ENCODE data around the gene ADAMTS17.

ADAMTS17 gene

DNA sequence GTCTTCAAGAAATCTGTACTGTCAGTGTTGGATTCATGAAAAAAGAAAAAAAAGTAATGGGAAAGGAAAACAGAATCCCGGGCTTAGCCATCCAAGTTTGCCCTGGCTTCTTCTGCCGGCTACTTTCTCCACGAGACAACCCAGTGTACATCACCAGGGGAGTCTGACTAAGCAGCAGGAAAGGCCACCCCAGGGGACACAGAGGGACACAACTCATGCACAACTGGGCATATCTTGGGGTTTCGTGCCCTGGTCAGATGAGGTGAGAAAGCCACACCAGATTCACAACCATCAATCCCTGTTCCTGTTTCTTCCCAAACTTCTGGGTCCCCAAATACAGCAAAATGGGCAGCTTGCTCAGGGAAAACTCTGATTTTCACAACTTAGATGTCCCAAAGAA, 33.2 kb downstream of the ADAMTS17 start:
- no peak for DNase-seq

DNA sequence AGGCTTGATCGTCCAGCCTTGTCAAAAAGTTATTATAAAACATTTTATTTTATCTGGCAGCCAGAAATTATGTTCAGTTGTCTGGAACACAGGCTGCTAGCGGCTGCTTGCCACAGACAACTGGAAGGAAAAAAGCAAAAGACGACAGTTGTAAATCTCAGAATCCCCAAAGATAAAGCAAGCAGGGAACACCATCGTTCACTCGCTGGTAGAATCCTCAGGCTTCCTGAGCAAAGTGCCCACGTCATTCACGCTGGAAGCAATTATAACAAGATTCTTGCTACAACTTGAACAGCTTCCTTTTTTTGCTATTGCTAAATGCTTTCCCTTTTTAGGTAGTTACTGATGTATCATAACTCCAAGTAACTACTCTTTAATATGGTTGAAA, 33.6 kb downstream of the ADAMTS17 start:
- DNase-seq = no peak

DNA sequence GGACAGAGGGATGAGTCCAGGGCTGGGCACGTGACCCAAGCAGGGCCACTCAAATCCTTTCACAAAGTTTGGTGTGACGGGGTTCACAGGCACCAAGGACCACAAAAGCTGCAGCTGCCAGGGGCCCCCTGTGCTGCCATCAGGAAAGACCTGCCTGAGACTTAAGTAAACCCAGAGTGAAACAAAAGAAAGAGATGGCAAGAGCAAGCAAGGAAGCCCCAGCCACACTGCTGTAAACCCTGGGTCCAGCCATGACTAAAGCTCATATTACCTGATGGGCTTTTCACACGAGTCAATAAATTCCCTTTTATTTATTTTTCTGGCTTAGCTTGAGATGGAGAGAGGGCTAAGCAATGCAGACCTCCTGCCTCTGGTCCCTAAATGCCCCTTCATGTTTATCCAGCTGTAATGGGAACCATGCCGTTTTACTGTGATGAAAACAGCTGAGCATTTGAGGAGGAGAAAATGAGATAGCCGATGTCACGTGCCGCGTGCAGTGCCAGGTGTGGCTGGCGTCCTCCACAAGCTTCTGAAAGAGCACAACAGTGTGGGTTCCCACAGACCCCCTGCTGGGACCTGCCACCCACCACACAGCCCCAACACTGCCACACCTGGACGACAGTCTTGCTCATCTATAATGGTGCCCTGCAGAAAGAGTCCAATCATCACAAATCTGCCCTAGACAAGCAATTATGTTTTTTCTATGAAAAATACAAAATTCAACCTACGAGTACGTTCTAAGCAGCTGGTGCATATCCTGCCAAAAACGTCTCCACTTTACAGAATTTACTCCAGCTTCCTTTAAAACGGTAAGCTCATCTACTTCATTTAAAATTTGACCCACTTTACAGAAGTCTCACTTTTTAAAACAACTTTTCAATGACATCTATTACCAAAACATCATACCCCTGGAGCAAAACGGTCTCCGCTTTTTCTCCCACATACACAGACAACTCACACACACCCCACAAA, 34.2 kb downstream of the ADAMTS17 start:
- DNase-seq = no peak

DNA sequence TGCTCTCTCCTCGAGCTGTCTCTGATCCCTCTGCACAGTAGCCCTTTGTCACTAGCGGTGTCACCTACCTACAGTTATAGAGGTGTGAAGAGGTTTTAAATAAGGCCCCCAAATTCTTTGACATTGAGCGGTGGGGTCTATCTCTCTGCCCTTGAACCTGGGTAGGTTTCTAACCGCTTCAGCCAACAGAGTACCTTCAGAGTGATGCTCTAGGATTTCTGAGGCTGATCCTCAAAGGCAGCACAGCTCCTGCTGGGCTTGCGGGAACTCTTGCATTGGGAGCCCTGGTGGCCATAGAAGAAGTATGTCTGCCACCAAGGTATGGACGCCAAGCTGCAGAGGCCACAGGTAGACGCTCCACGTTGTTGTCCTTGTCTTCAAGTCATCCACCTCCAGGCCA, 35.7 kb downstream of the ADAMTS17 start:
- DNase-seq = no peak

DNA sequence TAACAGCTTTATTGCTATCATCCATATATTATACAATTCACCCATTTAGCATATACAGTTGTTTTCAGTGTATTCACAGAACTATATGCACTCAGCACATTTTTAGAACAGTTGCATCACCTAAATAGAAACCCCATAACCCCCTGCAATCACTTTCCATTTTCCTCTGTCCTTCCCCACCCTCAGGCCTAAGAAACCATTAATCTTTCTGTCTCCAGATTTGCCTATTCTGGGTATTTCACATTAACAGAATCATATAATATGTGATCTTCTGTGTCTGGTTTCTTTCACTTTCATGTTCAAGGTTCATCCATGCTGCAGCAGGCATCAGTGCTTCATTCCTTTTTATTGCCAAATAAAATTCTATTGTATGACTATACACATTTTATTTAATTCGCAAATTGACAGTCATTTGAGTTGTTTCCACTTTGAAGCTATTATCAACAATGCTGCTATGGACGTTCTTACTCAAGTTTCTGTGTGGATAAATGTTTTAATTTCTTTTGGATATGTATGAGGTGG, 39.8 kb downstream of the ADAMTS17 start:
- no peak for DNase-seq

DNA sequence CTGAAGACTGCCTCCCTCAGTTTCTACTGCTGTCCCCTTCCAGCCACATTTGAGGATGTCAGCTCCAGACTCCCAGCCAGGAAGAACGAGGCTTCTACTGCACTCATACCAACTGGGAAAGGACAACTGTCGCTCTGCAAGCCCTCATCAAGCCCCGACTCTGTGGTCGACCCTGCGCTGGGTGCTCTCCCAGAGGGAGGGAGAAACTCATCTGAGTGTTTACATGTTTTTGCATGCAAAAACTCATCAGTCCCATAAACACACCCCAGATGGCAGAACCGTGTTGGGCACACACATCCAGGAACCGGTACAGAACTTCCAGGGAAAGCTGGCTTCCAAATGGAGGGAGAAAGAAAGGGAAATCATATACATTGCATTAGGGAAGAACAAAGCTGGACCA, 43.5 kb downstream of the ADAMTS17 start:
- no peak for DNase-seq

DNA sequence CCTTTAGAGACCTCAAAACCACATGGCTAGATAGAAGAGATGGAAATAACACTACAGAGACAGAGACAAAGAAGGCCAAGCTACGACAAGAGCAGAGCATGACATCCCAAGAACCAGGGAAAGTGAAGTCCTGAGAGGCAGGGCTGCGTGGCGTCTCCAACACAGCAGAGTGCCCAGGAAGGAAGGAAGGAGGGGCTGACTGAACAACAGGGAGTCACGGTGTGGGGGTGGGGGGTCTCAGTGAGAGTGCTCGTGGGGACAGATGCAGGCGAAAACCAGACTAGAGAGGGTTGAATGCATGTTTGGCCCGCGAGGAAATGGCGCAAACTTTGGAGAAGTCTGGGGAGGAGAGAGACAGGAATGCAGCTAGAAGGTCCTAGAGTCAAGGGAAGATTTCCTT, 44.0 kb downstream of the ADAMTS17 start:
- DNase-seq = no peak

DNA sequence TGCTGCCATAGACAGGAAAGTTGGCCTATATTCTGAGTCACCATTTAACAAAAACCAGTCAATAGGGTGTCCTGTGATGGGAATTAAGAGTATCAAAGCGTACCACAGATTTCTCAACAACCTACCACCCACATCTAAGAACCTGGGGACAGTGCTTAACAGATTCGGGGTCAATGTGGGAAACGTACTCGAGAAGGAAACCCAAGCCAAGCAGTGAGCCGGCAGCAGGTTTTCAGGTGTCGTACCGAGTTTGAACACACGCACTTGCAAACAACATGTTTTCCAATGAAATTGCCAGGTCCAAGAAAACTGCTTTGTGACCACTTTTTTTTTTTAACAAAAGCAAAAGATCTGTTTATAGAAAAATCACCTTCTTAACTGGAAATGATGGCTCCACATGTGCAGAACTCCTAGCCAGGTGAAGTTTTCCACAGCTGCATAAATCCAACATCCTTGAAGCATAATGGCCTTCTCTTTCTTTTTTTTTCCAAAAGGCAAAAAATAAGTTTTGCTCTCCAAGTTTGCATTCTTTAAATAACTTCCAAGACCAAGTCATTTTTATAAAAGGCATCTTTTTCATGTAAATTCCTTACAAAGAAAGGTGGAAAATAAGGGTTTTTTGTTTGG, 45.7 kb downstream of the ADAMTS17 start:
- DNase-seq = no peak

DNA sequence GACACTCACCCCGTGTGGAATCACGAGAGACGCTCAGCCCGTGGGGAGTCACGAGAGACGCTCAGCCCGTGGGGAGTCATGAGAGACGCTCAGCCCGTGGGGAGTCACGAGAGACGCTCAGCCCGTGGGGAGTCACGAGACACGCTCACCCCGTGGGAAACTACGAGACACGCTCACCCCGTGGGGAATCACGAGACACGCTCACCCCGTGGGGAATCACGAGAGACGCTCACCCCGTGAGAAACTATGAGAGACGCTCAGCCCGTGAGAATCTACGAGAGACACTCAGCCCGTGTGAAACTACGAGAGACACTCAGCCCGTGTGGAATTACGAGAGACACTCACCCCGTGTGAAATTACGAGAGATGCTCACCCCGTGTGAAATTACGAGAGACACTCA, 49.8 kb downstream of the ADAMTS17 start:
- DNase-seq = no peak

DNA sequence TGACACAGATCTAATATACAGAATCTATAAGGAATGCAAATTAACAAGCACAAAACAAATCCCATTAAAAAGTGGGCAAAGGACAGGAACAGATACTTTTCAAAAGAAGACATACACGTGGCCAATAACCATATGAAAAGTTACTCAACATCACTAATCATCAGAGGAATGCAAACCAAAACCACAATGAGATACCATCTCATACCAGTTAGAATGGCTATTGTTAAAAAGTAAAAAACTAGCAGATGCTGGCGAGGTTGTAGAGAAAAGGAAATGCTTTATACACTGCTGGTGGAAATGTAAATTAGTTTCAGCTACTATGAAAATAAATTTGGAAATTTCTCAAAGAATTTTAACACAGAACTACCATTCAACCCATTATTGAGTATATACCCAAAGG, 50.7 kb downstream of the ADAMTS17 start:
- no peak for DNase-seq

DNA sequence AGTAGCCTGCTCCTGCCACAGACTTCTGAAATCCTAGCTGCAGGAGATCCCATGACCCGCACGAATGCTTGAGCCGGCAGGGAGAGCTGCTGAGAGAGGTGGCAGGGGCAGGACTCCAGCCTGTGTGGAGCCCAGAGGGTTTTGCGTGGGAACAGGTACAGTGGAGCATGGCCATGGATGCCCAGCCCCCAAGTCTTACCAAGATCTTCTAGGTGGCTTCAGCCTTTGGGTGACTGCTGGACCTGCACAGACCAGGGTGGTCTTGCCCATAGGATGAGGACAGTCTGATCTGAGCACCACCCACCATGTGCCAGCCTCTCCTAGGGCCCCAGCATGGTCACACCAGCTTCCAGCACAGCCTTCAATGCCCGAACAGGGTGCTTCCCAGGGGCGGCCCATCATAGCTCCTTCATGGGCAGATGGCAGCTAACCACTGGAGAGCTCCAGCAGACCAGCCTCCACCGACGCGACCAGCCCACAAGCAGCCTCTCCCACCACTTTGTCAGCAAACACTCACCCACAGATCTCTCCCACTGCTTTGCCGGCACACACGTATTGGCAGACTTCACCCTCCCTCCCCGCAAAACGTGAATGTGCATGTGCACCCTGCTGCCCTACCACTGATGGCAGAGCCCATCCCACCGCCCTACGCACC, 56.0 kb downstream of the ADAMTS17 start:
- DNase-seq = no peak

DNA sequence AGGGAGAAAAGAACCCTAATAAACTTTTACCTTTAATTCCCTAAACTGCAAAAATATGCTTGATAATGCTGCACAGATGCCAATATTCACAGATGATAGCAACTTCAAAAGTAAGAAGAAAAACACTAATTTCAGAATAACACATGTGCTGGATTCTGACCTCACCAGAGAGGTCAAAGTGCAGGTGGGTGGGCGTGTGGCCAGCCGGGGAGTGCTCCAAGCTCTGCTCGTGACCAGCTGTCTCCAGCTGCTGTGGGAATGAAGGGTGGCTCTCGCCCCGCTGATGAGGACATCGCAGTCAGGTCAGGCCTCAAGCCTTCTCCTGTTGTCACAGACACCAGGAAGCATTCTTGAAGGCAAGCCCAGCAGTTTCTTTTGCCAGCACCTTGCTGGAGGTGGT, 57.1 kb downstream of the ADAMTS17 start:
- DNase-seq = no peak

DNA sequence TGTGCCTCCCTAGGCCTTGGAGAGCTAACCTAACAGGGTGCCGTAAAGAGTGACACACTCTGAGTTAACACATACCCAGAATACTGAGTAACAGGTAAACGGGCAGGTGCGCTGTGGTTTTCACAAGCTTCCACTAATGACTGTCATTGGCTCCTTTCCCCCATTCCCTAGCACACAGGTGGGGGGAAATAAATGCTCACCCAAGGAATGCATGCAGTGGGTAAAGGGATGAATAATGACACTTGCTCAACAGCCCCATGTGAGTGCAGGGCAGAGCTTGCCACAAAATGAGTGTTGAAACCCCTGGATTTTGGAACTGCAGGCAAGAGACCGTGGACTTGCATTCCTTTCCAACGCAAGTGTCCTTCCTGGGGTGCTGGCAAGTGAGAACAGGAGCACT, 57.6 kb downstream of the ADAMTS17 start:
- DNase-seq = no peak

DNA sequence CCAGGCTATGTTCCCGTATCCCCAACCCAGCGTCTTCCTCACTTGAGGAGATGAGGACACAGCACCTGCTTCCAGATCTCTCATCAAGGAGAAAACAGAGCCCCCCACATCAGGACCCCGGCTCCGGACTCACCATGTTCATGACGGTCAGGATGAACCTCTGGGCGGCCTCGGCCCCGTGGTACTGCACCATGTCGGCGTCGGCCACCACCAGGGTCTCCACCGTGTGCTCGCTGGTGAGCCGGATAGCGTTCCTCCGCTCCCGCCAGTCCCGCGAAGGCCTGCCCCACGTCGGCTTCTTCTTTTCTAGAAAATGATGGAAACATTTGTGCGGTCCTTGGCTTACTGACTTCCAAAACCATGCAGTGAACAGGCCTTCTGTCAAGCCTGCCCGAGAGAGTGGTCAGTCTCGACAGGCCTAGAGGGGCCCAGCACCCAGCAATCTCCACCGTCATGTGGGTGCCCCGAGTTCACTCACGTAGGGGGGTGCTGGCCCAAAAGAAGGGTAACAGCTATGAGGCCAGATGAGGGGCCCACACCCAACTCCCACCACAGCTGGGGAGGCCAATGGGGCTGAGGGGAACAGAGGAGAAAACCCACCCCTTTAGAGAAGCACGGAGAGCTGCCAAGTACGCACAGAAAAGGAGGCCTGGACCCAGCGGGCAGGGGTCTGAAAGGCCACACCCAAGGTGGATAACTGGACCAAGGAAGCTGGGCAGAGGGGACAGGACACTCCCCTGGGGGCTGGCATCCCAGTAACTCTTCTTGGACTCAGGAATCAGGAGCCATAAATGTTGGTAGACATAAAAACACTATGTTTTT, 60.5 kb downstream of the ADAMTS17 start:
- DNase-seq = no peak

DNA sequence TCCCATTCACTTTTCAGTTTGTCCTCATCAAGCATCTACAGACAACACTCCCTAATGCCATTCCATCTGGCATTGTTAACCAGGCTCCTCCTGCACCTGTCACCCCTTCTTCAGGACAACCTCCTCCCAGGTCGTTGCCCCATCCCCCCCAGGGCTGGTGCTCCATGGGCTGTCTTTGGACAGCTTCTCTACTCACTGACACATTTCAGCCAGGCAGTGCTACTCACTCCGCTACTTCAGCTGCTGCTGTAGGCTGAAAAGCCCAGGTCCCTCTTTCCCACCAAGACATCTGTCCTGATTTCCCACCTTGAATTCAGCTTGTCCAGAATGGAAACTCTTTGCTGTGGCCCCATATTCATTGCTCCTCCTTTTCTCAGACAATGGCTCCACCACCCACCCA, 61.9 kb downstream of the ADAMTS17 start:
- no peak for DNase-seq

DNA sequence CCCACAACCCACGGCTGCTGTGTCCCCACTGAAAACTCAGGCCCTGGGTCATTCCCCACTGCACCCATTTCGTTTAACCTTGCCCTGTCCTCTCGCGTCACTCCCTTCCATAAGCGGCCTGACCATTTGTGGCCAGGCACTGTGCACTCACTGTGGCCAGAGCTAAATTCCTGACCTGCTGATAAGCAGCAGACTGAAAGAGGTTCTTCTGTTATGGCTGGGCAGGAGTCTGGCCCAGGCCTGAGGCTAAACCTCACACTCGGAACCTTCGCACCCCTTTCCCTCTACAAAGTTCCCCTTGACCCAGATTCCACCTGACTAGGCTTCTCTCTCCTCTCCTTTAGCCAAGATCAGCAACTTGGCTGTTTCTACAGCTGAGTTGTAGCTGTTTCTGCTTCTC, 62.3 kb downstream of the ADAMTS17 start:
- DNase-seq = no peak

DNA sequence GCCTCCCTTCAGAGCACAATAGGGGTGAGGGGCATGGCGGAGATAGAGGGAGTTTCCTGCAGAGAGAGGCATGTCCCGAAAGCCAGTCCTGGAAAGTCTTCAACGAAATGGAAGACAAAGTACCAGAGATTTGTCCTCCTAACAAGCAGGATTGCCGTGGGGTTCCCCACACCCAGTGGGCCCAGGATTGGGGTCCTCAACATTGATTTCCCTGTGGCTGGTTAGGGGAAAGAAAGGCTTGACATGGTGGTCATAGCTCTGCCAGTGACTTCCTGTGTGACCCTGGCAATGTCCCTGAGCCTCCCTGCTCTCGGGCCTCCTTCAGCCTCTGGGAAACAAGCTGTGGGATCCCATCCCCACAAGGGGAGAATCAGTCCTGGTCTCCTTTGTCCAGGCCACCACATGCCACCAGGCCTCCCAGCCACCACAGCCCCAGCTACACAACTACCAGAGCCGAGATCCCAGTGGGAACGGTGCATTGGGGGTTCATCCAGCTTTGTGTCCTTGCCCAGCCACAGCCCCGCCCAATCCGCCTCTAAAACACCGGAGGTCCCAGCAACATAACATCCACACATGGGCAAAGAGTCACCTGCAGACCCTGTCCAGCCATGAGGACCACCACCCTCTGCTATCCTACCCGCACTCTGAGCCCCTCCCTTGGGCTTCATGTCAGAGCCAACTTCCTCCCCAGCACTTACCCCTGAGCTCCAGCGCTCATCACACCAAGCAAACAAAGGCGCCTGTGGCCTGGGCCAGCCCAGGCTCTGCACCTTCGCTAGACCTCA, 63.0 kb downstream of the ADAMTS17 start:
- no peak for DNase-seq

DNA sequence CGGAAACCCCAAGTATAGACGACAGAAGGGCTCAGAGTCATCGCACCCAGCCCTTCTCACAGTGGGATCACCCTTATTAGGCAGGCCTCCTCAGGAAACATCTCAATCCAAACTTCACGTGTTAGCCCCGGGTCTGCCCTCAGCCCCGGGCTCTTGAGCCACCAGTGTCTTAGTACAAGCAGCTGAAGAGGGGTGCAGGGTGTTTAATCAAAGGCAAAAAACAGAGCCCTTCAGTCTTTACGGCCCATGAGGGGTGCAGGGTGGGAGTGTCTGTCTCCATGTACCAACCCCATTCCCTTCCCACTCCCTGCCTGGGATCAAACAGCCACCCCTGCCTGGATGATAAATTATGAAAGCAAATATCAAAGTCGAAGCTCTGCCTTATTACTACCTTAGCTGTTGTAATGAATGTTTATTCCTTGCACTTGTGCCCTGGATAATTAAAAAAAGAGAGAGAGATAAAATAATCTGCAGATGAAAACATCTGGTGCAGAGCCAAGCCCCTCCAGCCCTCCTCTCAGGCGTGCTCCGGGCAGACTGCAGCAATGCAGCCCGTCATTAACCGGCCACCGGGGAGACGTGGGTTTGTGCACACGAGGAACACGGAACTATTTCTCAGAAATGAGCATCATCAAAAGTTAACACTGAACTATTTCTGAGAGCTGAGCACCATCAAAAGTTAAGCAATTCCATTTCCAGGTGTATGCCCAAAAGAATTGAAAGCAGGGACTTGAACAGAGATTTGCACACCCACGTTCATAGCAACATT, 64.5 kb downstream of the ADAMTS17 start:
- no peak for DNase-seq

DNA sequence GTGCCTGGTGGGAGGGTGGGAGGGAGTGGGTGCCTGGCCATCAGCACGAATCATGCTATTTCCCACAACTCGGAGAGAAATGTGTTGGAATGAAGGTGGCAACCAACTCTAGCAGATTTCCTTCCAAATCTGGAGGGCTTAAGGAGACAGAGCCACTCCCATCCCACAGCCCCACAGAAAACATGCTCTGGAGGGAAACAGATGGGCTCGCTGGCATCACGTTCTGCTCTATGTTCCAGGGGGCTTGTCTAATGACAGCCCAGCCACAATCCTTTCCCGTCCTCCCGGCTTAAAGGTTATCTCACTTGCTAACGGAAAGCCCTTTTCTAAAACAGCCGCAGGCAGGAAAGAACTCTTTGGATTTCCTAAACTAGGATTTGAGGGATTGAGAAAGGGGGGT, 65.3 kb downstream of the ADAMTS17 start:
- no peak for DNase-seq

DNA sequence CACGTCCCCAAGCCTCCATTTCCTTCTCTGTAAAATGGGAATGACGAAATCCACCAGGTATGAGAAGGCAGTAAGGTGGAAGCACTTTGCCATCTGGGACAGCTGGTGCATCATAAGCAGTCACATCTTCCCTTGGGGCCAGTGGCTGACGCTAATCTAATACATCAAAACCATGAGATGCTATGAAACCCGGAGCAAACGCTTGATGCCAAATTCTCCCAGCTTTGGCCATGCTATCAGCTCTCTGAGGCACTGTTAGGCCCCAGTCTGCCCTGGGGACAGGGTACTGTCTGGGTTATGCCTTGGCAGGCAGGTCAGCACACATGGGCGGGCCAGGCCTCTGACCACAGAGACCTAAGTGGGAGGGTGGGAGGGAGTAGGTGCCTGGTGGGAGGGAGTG, 66.1 kb downstream of the ADAMTS17 start:
- no peak for DNase-seq

DNA sequence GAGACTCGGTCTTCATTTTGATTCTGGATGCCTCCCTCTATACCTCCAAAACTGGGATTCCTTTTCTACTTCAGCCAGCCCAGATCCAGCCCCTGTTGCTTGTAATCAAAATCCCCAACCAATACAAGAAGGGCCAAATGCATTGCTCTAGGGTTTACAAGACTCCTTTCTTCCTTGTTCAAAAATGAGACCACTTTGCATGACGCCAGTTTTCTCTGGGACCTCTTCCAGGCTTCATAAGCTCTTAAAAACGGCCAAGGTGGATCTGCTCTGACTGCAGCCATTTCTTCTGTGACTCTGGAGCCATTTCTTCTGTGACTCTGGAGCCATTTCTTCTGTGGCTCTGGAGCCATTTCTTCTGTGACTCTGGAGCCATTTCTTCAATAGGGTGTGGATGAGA, 71.9 kb downstream of the ADAMTS17 start:
- no peak for DNase-seq

All from NCI-H526 (cell line).